Neural progenitor cell (in vitro differentiated cells): ENCODE results near the gene KRT72. TPM values are rescaled to one million over a fixed set of nuclear protein-coding genes. Genes with fewer than 3 reads are reported as not detected.

Experiments
- DNase-seq: peaks from one replicate; pipeline ENCODE4 v3.0.0-alpha.2; 2016; ENCODE audit warnings: low spot score
- H2AFZ ChIP-seq: fragments of 200-600 bp; sonication (generic); replicated peaks from 2 replicates; pipeline ENCODE4 v1.6.1; 2016; ENCODE audit warnings: antibody characterized with exemption
- H3F3A ChIP-seq: fragments of 200-600 bp; sonication (generic); 2 replicates; pipeline ENCODE4 v1.6.1; 2016; ENCODE audit warnings: antibody characterized with exemption, low read depth
- H3K27ac ChIP-seq: fragments of 200-600 bp; sonication (generic); 2 replicates; pipeline ENCODE4 v1.5.1; 2016; ENCODE audit warnings: mild to moderate bottlenecking
- H3K27me3 ChIP-seq: fragments of 200-600 bp; sonication (generic); 2 replicates; pipeline ENCODE4 v1.6.1; 2016; ENCODE audit warnings: mild to moderate bottlenecking, moderate library complexity
- H3K36me3 ChIP-seq: fragments of 200-600 bp; sonication (generic); 2 replicates; pipeline ENCODE4 v1.5.1; 2016
- H3K4me1 ChIP-seq: fragments of 200-600 bp; sonication (generic); 2 replicates; pipeline ENCODE4 v1.6.1; 2016; ENCODE audit warnings: mixed run types
- H3K4me2 ChIP-seq: fragments of 200-600 bp; sonication (generic); 2 replicates; pipeline ENCODE4 v1.6.1; 2016
- H3K4me3 ChIP-seq: fragments of 200-600 bp; sonication (generic); 2 replicates; pipeline ENCODE4 v1.5.1; 2016
- H3K79me2 ChIP-seq: fragments of 200-600 bp; sonication (generic); 2 replicates; pipeline ENCODE4 v1.6.1; 2016; ENCODE audit warnings: low read depth
- H3K9ac ChIP-seq: fragments of 200-600 bp; sonication (generic); 2 replicates; pipeline ENCODE4 v1.6.1; 2016
- H3K9me3 ChIP-seq: fragments of 200-600 bp; sonication (generic); 2 replicates; pipeline ENCODE4 v1.5.1; 2016; ENCODE audit warnings: low read depth
- H4K20me1 ChIP-seq: fragments of 200-600 bp; sonication (generic); 2 replicates; pipeline ENCODE4 v1.6.1; 2016; ENCODE audit warnings: low read depth
- H3K27ac Mint-ChIP-seq: 3 replicates; pipeline ENCODE4 v1.8.0; 2021; ENCODE audit warnings: mixed read lengths
- H3K27me3 Mint-ChIP-seq: 2 replicates; pipeline ENCODE4 v1.8.0; 2022; ENCODE audit warnings: low read depth, mild to moderate bottlenecking, inconsistent platforms, moderate library complexity, mixed read lengths; ENCODE audit not compliant: insufficient read depth
- H3K36me3 Mint-ChIP-seq: 3 replicates; pipeline ENCODE4 v1.8.0; 2021; ENCODE audit warnings: mixed read lengths
- H3K4me1 Mint-ChIP-seq: 3 replicates; pipeline ENCODE4 v1.8.0; 2021; ENCODE audit warnings: mixed read lengths
- H3K4me3 Mint-ChIP-seq: 3 replicates; pipeline ENCODE4 v1.8.0; 2021; ENCODE audit warnings: mild to moderate bottlenecking, moderate library complexity, mixed read lengths
- H3K9me3 Mint-ChIP-seq: 3 replicates; pipeline ENCODE4 v1.8.0; 2020; ENCODE audit warnings: mixed read lengths
- EZH2 ChIP-seq: fragments of 200-600 bp; sonication (generic); IDR thresholded peaks from 2 replicates; pipeline ENCODE4 v1.6.1; 2017; ENCODE audit warnings: antibody characterized with exemption, mild to moderate bottlenecking, moderate library complexity
- EZH2phosphoT487 ChIP-seq: fragments of 200-600 bp; sonication (generic); IDR thresholded peaks from 2 replicates; pipeline ENCODE4 v1.6.1; 2017; ENCODE audit warnings: antibody characterized with exemption
- total RNA-seq: library from RNA; depleted of rRNA; stranded (reverse); fragments of >200 nt; gene quantifications from 2 replicates; pipeline ENCODE4 v1.2.3, GENCODE V29; 2015; ENCODE audit warnings: low replicate concordance
- TF ChIP-seq, protein P1 (sequence below): fragments of 200-600 bp; sonication (generic); IDR thresholded peaks from 2 replicates; pipeline ENCODE4 v1.5.1; 2017; ENCODE audit warnings: antibody characterized with exemption, mild to moderate bottlenecking

The KRT72 gene
- total RNA-seq, 1 donor from 2014 or later: not detected

- no peaks in the 10 kb centered on the region for H3K79me2 ChIP-seq
- no peak overlapping the region for H3K27ac Mint-ChIP-seq
- no peaks in the 10 kb centered on the region for H3K27me3 ChIP-seq
- H3K36me3 Mint-ChIP-seq: no peaks in the 10 kb centered on the region
- no peaks in the 10 kb centered on the region for H3F3A ChIP-seq
- H3K4me1 ChIP-seq: peaks cover 6% of the 10 kb centered on the region
- no peaks in the 10 kb centered on the region for H3K9me3 ChIP-seq
- no peak overlapping the region for H3K27ac ChIP-seq
- no peak overlapping the region for H3K4me2 ChIP-seq
- H3K27me3 Mint-ChIP-seq: peaks cover 12% of the 10 kb centered on the region
- no peak overlapping the region for H3K4me3 Mint-ChIP-seq
- peaks cover 5% of the 10 kb centered on the region for H3K9me3 Mint-ChIP-seq
- no peak for TF ChIP-seq EZH2phosphoT487
- TF ChIP-seq EZH2: no peak
- no peak overlapping the region for H3K9ac ChIP-seq
- no peaks in the 10 kb centered on the region for H3K4me1 Mint-ChIP-seq
- H2AFZ ChIP-seq: no peak overlapping the region
- no peak for DNase-seq
- H3K36me3 ChIP-seq: no peaks in the 10 kb centered on the region
- H4K20me1 ChIP-seq: no peaks in the 10 kb centered on the region
- no peak overlapping the region for H3K4me3 ChIP-seq
These were observed 46.8 kb upstream of the KRT72 start for GRCh38 chr12:52648012-52648550.

DNA sequence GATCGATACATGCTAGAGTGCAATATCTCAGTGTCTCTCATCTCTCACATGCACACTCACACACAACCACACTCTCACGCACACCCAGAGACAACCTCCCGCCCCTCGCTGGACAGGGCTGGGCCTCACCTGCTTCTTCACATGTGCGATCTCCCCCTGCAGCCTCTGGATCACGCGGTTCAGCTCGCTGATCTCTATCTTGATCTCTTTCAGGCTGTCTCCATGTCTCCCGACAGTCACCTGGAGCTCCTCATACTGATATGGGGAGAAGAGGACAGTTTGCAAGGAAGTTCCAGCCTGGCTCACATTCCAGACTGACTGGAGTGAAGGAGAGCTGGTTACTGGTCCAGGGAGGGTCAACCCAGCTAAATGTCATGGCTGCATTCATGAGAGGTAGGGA lies 46.3 kb upstream of the KRT72 start:
- TF ChIP-seq EZH2phosphoT487 (no peak), EZH2 (no peak)
- TF ChIP-seq, protein P1, sequence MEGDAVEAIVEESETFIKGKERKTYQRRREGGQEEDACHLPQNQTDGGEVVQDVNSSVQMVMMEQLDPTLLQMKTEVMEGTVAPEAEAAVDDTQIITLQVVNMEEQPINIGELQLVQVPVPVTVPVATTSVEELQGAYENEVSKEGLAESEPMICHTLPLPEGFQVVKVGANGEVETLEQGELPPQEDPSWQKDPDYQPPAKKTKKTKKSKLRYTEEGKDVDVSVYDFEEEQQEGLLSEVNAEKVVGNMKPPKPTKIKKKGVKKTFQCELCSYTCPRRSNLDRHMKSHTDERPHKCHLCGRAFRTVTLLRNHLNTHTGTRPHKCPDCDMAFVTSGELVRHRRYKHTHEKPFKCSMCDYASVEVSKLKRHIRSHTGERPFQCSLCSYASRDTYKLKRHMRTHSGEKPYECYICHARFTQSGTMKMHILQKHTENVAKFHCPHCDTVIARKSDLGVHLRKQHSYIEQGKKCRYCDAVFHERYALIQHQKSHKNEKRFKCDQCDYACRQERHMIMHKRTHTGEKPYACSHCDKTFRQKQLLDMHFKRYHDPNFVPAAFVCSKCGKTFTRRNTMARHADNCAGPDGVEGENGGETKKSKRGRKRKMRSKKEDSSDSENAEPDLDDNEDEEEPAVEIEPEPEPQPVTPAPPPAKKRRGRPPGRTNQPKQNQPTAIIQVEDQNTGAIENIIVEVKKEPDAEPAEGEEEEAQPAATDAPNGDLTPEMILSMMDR: no peak
- H2AFZ ChIP-seq: no peak overlapping the region
- H3K4me2 ChIP-seq: no peak overlapping the region
- H3K4me1 ChIP-seq: peaks cover 6% of the 10 kb centered on the region
- Mint-ChIP-seq H3K27ac (no peak overlapping the region), H3K4me3 (no peak overlapping the region), H3K9me3 (peaks cover 3% of the 10 kb centered on the region), H3K36me3 (no peaks in the 10 kb centered on the region), H3K4me1 (no peaks in the 10 kb centered on the region), H3K27me3 (peaks cover 11% of the 10 kb centered on the region)
- no peaks in the 10 kb centered on the region for H3K27me3 ChIP-seq
- no peaks in the 10 kb centered on the region for H3K79me2 ChIP-seq
- no peak overlapping the region for H3K9ac ChIP-seq
- H3K9me3 ChIP-seq: no peaks in the 10 kb centered on the region
- H3K36me3 ChIP-seq: no peaks in the 10 kb centered on the region
- H3K27ac ChIP-seq: no peak overlapping the region
- no peaks in the 10 kb centered on the region for H4K20me1 ChIP-seq
- DNase-seq: no peak
- no peaks in the 10 kb centered on the region for H3F3A ChIP-seq
- no peak overlapping the region for H3K4me3 ChIP-seq

DNA sequence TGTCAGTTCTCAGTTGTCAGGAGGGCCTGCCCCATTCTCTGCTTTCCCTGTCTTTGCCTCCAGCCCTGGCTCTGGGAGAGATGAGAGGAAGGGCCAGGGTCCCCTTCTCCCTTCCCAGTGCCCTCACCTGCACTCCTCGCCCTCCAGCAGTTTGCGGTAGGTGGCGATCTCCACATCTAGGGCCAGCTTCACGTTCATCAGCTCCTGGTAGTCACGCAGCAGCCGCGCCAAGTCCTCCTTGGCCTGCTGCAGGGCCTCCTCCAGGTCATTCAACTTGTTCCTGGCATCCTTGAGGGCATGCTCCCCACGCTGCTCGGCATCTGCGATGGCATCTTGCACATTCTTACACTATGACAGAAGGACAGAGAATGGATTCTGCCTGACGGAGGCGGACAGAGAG lies 45.4 kb upstream of the KRT72 start:
- H3K4me1 ChIP-seq: peaks cover 6% of the 10 kb centered on the region
- no peak overlapping the region for H3K9ac ChIP-seq
- H4K20me1 ChIP-seq: no peaks in the 10 kb centered on the region
- Mint-ChIP-seq H3K4me3 (no peak overlapping the region), H3K4me1 (no peaks in the 10 kb centered on the region), H3K27me3 (peaks cover 10% of the 10 kb centered on the region), H3K9me3 (no peaks in the 10 kb centered on the region), H3K27ac (no peak overlapping the region), H3K36me3 (no peaks in the 10 kb centered on the region)
- H3K4me2 ChIP-seq: no peak overlapping the region
- no peaks in the 10 kb centered on the region for H3K79me2 ChIP-seq
- no peaks in the 10 kb centered on the region for H3K36me3 ChIP-seq
- no peak for TF ChIP-seq EZH2phosphoT487
- TF ChIP-seq, protein P1: no peak
- no peak for TF ChIP-seq EZH2
- H3K27ac ChIP-seq: no peak overlapping the region
- no peak overlapping the region for H2AFZ ChIP-seq
- no peaks in the 10 kb centered on the region for H3K27me3 ChIP-seq
- H3K9me3 ChIP-seq: no peaks in the 10 kb centered on the region
- H3K4me3 ChIP-seq: no peak overlapping the region
- H3F3A ChIP-seq: no peaks in the 10 kb centered on the region
- no peak for DNase-seq

GRCh38 chr12:52645982-52646381 lies 44.7 kb upstream of the KRT72 start:
- Histone ChIP-seq H3K36me3 (no peaks in the 10 kb centered on the region), H3K27me3 (no peaks in the 10 kb centered on the region), H3K9ac (no peak overlapping the region), H3K27ac (no peak overlapping the region), H4K20me1 (no peaks in the 10 kb centered on the region), H2AFZ (no peak overlapping the region), H3K4me3 (no peak overlapping the region), H3K79me2 (no peaks in the 10 kb centered on the region), H3K4me2 (no peak overlapping the region), H3K9me3 (no peaks in the 10 kb centered on the region), H3K4me1 (peaks cover 6% of the 10 kb centered on the region), H3F3A (no peaks in the 10 kb centered on the region)
- Mint-ChIP-seq H3K4me3 (no peak overlapping the region), H3K4me1 (no peaks in the 10 kb centered on the region), H3K27me3 (peaks cover 10% of the 10 kb centered on the region), H3K9me3 (no peaks in the 10 kb centered on the region), H3K27ac (no peak overlapping the region), H3K36me3 (no peaks in the 10 kb centered on the region)
- TF ChIP-seq EZH2phosphoT487 (no peak), EZH2 (no peak)
- TF ChIP-seq, protein P1: no peak
- no peak for DNase-seq
